Rectal smooth muscle tissue (tissue), 1 donor: ENCODE measurements around the gene NPY.

Experiments
- H3K27ac ChIP-seq: one replicate; pipeline ENCODE4 v1.7.0; 2013; ENCODE audit warnings: low read depth, low read length, inconsistent platforms
- H3K27me3 ChIP-seq: one replicate; pipeline ENCODE4 v1.7.0; 2013; ENCODE audit warnings: low read length; ENCODE audit not compliant: control insufficient read depth, insufficient read depth
- H3K36me3 ChIP-seq: one replicate; pipeline ENCODE4 v1.7.0; 2013; ENCODE audit warnings: low read length; ENCODE audit not compliant: control insufficient read depth, insufficient read depth
- H3K4me1 ChIP-seq: one replicate; pipeline ENCODE4 v1.7.0; 2013; ENCODE audit warnings: low read length; ENCODE audit not compliant: control insufficient read depth, insufficient read depth
- H3K4me3 ChIP-seq: one replicate; pipeline ENCODE4 v1.7.0; 2013; ENCODE audit warnings: low read length
- H3K9ac ChIP-seq: one replicate; pipeline ENCODE4 v1.7.0; 2013; ENCODE audit warnings: low read length

NPY gene

DNA sequence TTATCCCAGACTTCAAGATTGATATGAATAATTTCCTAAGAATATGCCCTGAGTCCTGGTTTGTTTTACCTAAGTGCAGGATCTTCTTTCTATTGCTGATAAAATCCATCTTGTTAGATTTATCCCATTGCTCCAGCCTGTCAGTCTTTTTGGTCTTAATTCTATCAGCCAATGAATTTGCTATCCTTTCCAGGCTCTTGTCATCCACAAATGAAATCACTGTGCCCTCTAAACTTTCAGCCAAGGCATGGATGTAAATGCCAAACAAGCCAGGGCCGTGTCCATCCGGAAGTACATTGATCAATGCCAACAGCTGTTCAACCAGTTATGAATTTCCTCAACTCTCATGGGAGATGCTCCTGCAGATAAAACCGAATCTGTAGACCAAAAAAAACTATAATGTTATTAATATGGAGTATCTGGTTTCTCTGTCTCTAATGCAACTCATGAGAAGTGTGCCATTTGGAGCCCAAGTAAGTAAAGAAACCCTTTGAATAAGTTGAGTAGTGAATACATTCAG is 40.0 kb downstream of the NPY start:
- H3K36me3 ChIP-seq: no peaks in the 10 kb centered on the region

DNA sequence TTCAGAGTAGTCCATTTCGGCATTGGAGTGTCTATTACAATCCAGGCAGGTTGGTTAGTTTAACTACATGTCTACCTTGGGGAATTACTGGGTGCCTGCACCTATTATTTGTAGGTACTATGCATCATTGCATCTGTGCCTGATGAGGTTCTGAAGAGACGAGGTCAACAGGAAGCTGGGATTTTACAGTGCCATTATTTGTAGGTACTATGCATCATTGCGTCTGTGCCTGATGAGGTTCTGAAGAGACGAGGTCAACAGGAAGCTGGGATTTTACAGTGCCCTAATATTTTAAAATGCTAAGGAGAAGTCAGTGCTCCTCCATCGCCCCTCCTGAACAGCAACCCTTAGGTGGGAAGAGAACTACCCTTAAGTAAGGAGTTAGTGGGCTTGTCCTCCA is 41.7 kb downstream of the NPY start:
- no peak overlapping the region for H3K27ac ChIP-seq

More for the DNA sequence above, 40.0 kb downstream of the NPY start:
- Histone ChIP-seq H3K4me1 (no peaks in the 10 kb centered on the region), H3K4me3 (no peak overlapping the region), H3K27me3 (no peaks in the 10 kb centered on the region), H3K9ac (no peak overlapping the region), H3K27ac (no peak overlapping the region)

DNA sequence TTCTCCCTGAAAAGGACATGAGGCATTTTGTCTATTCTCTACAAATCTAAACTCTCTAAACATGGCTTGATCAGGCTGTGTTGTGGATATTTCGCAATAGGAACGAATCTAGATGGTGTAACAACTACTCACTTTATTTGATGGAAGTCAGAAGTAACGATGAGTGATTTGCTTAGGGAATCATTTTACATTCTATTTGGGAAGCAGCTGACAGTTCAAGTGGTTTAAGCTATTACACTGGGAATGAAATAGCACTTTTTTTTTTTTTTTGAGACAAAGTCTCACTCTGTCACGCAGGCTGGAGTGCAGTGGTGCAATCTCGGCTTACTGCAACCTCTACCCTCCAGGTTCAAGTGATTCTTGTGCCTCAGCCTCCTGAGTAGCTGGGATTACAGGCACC is 44.1 kb downstream of the NPY start:
- H3K27me3 ChIP-seq: no peaks in the 10 kb centered on the region
- no peak overlapping the region for H3K4me3 ChIP-seq
- H3K9ac ChIP-seq: no peak overlapping the region
- H3K36me3 ChIP-seq: no peaks in the 10 kb centered on the region
- no peaks in the 10 kb centered on the region for H3K4me1 ChIP-seq
- no peak overlapping the region for H3K27ac ChIP-seq

More for the DNA sequence above, 41.7 kb downstream of the NPY start:
- Histone ChIP-seq H3K36me3 (no peaks in the 10 kb centered on the region), H3K4me3 (no peak overlapping the region), H3K9ac (no peak overlapping the region), H3K27me3 (no peaks in the 10 kb centered on the region), H3K4me1 (no peaks in the 10 kb centered on the region)

DNA sequence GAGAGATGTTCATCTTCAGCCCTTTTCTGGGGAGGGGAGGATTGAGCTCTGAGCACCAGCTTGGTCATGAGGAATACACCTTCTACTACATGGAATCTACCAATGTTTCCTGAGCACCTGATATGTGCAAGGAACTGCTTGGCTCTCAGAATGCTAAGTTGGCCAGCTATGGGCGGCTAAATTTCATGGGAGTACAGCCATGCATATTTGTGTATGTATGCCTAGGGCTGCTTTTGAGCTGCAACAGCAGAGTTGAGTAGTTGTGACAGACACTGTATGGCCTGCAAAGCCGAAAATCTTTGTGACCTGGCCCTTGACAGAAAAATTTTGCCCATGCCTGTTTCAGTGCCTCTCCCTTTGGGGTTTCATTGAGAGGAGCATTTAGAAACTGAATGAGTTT is 44.9 kb downstream of the NPY start:
- H3K9ac ChIP-seq: no peak overlapping the region
- H3K27me3 ChIP-seq: no peaks in the 10 kb centered on the region
- H3K27ac ChIP-seq: no peak overlapping the region
- no peaks in the 10 kb centered on the region for H3K36me3 ChIP-seq
- no peaks in the 10 kb centered on the region for H3K4me1 ChIP-seq
- no peak overlapping the region for H3K4me3 ChIP-seq

DNA sequence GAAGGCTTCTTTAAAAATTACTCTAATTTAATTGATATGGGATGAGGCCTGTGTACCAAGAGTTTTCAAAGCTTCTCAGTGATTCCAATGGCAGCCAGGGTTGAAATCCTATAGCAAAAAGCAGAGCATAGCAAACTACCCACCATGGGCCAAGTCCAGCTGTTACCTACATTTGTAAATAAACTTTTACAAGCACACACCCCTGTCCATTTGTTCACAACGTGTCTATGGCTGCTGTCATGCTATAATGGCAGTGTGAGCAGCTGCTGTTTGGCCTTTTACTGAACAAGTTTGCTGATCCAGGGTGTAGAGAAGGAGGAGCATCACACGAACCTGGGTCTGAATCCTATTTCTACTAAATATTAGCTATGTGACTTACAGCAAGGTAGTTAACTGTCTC is 50.0 kb downstream of the NPY start:
- no peak overlapping the region for H3K4me3 ChIP-seq
- H3K27me3 ChIP-seq: no peaks in the 10 kb centered on the region
- H3K4me1 ChIP-seq: no peaks in the 10 kb centered on the region
- no peak overlapping the region for H3K27ac ChIP-seq
- no peaks in the 10 kb centered on the region for H3K36me3 ChIP-seq
- no peak overlapping the region for H3K9ac ChIP-seq

DNA sequence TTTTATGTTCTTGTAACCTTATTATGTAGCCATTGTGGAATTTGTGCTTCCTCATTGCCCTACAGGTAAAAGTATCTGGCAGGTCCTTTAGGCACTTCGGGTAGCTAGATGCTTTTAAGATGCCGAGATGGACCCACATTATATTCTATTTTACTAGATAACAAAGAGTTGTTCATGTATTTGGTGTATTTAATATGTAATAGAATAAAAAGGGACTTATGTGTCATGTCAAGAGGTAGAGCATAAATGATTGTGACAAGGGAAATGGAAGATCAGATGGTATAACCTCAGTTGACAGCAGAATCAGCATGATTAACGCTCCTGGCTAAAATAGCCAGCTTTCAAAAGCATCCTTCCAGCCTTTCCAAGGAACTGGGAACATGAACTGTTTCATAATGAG is 50.6 kb downstream of the NPY start:
- Histone ChIP-seq H3K27ac (no peak overlapping the region), H3K4me1 (no peaks in the 10 kb centered on the region), H3K27me3 (no peaks in the 10 kb centered on the region), H3K9ac (no peak overlapping the region), H3K4me3 (no peak overlapping the region), H3K36me3 (no peaks in the 10 kb centered on the region)

DNA sequence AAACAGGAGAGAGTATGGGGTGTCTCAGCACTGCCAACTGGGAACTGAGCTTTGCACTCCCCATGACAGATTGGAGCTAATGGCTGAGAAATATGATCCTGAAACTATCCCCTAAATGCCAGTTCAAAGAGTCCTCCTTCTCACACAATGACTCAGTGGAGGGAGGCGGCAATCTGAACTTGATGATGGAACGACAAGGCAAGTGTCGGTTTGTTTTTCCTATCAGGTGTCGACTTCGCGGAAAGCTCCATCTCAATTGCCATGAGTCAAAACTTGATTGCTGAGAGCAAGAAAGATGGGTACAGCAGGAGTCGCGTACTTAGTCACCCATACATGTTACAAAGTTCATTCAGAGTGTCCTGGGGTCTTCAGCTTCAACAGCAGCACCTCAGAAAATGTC is 52.5 kb downstream of the NPY start:
- H3K36me3 ChIP-seq: no peaks in the 10 kb centered on the region
- no peak overlapping the region for H3K27ac ChIP-seq
- no peaks in the 10 kb centered on the region for H3K27me3 ChIP-seq
- no peaks in the 10 kb centered on the region for H3K4me1 ChIP-seq
- no peak overlapping the region for H3K4me3 ChIP-seq
- H3K9ac ChIP-seq: no peak overlapping the region

DNA sequence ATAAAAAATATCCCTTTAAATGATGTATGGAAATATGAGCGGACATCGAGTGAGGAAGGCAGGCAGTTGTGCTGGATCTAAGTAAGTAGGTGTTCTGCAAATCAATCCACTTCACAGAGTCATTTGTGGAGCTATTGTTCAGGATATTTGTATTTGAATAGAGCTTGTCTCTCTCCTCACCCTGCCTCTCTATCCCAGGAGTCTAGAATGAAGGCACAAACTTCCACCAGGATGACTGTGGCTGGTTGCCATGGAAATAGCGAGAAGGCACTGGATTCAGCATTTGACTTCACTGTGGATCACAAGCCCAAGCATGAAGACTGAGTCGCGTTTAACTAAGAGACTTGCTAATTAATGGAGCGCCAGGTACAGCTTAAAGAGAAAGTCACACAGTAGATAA is 53.2 kb downstream of the NPY start:
- H3K27ac ChIP-seq: no peak overlapping the region
- no peaks in the 10 kb centered on the region for H3K27me3 ChIP-seq

DNA sequence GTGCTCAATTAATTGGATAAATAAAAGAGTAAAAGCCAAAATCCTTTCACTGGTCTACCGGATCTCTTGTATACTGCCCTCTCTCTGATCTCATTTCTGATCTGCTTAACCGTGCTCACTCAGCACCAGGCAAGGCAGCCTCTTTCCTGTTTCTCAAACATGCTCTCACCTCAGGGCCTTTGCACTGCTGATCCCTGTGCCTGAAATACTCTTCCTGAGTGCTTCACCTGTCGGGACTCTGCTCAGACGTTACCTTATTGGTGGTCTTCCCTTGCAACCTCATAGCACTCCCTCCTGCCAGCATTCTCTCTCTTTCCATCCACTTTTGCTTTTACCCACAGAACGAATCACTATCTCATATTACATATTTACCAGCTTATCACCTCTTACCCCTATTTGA is 55.6 kb downstream of the NPY start:
- Histone ChIP-seq H3K27me3 (no peaks in the 10 kb centered on the region), H3K27ac (no peak overlapping the region), H3K9ac (no peak overlapping the region), H3K4me1 (no peaks in the 10 kb centered on the region), H3K36me3 (no peaks in the 10 kb centered on the region), H3K4me3 (no peak overlapping the region)

More for the DNA sequence above, 53.2 kb downstream of the NPY start:
- H3K9ac ChIP-seq: no peak overlapping the region
- no peak overlapping the region for H3K4me3 ChIP-seq
- H3K4me1 ChIP-seq: no peaks in the 10 kb centered on the region
- no peaks in the 10 kb centered on the region for H3K36me3 ChIP-seq

DNA sequence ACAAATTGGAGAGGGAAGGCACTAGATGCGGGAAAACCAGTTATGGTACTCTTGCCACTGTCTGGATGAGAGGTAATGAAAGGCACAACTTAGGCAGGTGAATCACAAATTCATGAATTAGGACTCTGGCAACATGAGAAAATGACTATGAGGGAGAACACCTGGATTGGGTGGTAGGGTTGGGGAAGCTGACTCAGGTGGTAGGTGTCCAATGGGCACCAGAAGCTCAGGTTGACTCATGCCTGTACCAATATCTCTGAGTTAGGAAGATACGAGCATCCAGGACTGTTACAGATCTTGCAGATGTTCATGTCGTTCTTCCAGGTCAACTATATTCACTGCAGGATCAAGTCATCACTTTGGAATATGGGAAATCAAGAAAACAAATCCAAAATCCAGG is 56.7 kb downstream of the NPY start:
- Histone ChIP-seq H3K4me1 (no peaks in the 10 kb centered on the region), H3K27me3 (no peaks in the 10 kb centered on the region)

More for the DNA sequence above, 56.7 kb downstream of the NPY start:
- Histone ChIP-seq H3K27ac (no peak overlapping the region), H3K9ac (no peak overlapping the region), H3K36me3 (no peaks in the 10 kb centered on the region), H3K4me3 (no peak overlapping the region)
